Fibroblast of the conjunctiva (primary cell): ENCODE measurements around the gene ATP2C1.
"Not testable (repeated sequence)": the region's sequence is repeated elsewhere in the genome, so short reads cannot be mapped to it uniquely, and the experiment has no call there.

Source experiments
- DNase-seq: peaks from one replicate; pipeline ENCODE4 v3.0.0-alpha.2; 2010; ENCODE audit warnings: low read depth

Gene ATP2C1

DNA sequence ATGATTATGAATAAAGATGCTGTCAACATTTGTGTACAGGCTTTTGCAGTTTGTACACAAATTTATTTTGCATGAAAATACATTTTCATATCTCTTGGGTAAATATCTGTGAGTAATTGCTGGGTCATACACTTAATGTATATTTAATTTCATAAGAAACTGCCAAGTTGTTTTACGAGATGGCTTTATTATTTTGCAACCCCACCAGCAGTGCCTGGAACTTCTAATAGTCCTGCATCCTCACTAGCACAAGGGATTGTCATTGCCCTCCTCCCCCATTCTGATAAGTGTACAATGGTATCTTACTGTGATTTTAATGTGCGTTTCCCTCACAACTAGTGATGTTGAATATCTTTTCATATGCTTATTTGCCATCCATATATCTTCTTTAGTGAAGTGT lies 87.6 kb downstream of the ATP2C1 start:
- DNase-seq, result no peak

DNA sequence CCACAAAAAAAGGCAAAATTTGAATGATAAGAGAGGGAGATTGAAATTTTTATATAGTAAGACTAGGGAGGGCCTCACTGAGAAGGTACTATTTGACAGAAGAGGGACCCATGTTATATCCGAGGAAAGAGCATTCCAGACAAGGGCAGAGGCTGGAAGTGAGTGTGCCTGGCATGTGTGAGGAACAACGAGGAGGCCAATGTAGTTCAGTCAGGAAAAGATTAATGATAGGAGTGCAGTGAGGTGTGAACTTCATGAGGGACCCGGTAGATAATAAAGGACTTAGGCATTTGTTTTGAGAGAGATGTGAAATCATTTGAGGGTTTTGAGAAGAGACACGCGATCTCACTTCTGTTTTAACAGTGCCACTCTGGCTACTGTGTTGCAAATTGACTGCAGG lies 96.4 kb downstream of the ATP2C1 start:
- DNase-seq, result no peak

GRCh38 chr3:130991126-130991525 lies 97.2 kb downstream of the ATP2C1 start:
- no peak for DNase-seq

GRCh38 chr3:130992344-130992743 lies 98.5 kb downstream of the ATP2C1 start:
- DNase-seq, result no peak

- peak; percentile 9 for DNase-seq
These were observed 103.4 kb downstream of the ATP2C1 start for GRCh38 chr3:130997289-130997688.

DNA sequence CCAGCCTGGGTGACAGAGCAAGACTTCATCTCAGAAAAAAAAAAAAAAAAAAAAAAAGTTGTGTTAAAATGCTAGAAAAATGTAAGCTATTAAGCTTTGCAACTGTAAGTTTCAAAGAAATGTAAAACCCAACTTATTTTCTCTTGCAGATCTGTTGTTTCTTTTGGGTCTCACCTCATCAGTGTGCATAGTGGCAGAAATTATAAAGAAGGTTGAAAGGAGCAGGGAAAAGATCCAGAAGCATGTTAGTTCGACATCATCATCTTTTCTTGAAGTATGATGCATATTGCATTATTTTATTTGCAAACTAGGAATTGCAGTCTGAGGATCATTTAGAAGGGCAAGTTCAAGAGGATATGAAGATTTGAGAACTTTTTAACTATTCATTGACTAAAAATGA lies 107.2 kb downstream of the ATP2C1 start:
- no peak for DNase-seq

DNA sequence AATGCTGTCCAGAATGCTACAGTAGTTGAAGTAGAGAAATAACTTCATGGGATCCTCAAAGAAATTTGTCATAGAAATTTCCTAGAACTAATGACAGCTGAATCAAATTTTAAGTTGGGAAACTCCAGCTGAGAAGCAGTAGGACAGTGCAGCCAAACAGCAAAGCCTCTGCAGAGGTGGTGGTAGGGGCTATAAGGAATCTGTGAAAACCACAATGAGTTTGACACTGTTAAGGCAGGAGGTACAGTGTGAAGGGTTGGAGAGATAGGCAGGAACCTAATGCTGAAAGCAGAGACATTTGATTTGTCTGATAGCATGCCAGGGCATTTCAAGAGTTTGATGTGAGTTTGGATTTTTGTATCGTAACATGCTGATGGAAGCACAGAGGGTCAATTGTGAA lies 110.7 kb downstream of the ATP2C1 start:
- DNase-seq, result no peak

GRCh38 chr3:131007256-131007655 lies 113.4 kb downstream of the ATP2C1 start:
- DNase-seq, result no peak

GRCh38 chr3:131007782-131008181 lies 113.9 kb downstream of the ATP2C1 start:
- DNase-seq, result no peak

DNA sequence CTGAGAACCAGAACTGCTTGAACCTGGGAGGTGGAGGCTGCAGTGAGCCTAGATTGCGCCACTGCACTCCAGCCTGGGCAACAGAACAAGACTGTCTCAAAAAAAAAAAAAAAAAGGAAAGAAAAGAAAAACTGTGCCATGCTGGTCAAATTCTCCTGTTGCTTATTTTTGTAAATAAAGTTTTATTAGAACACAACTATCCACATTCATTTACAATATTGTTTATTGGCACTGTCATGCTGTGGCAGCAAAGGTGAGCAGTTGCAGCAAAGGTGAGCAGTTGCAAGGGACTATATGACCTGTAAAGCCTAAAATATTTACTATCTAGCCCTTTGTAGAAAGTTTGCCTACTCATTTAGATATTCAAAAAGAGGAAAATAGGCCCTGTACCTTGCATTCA lies 114.4 kb downstream of the ATP2C1 start:
- no peak for DNase-seq

GRCh38 chr3:131009698-131010097 lies 115.8 kb downstream of the ATP2C1 start:
- no peak for DNase-seq

DNA sequence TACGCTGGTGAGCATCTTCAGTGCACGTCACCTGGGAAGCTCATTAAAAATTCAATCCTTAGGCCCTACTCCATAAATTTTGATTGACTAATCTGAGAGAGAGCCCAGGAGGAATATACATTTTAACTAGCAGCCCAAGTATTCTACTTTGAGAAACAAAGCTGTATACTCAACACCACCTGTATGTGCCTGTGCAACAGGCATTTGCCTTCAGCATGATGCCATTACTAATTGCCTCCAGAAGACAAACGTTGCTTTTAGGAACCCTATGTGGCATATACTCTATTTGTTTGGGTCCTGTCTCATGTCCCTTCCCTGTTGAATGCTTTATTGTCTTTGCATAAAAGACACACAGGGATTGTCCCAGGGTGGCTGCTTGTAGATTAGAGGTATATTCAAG lies 125.1 kb downstream of the ATP2C1 start:
- no peak for DNase-seq

DNA sequence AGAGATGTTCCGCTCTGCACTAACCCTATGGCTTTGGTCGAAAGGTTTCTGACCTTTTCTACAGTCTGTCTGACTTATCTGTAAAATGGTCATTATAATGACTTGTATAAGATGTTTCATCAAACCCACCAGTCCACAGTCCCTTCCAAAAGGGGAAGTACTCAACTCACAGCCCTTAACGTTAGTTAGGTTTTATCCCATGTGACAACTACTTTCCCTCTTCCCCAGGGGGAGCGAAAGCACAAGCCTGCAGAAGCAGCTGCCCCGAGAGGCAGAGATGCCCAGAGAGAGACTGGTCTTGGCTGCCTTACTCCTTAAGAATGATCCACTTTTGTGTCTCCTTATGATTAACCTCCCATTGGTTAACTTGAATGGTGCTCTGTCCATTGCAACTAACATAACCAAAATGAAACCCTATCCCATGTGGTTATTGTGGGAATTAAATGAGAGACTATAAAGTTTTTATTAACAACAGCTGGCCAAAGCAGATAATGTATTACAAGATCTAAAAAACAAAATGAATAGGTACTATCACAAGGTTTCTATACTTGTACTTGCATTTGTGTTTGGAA lies 126.3 kb downstream of the ATP2C1 start:
- no peak for DNase-seq

- DNase-seq, result no peak
These were observed 131.7 kb downstream of the ATP2C1 start for GRCh38 chr3:131025539-131025938.

DNA sequence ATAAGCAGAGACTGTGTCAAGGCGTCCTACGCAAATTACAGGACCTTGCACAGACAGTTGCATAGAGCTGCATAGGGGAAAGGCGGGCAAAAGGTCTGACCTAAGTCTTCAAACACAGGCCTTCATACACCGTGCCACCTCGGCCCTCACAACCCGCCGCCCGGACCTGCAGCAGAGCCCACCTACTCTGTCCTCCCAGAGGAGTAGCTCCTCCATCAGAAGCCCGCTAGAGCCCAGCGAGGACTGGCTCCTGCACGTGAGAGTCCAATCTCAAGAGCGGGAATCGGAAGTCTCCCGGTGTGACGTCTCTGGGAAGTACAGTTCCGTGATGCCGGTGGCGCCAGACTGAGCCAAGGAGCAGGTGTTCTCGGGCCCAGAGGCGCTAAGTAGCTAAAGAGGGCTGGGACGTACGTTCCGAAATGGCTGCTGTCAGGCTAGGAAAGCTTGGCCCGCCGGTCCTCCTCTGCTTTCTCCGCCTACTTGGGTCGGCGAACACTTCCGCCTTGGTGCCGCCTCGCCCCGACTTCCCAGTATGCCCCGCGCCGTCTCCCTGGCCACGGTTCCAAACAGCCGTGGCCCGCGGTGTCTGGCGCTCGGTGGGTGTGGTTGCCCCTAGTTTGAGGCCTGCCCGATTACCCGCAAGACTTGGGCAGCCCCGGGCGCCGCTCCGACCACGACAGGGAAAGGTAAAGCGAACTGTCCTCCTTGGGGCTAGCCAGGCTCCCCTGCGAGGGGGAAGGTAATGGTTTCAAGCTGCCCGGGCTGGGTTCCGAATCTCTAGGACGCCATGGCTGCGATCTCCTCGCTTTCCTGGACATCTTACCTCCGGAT lies 132.7 kb downstream of the ATP2C1 start, which contains the start of the genes ASTE1 and NEK11:
Gene ASTE1, minus strand, starts transcription at position 505 of the 831 bp plus-strand sequence. CDS start 1,519 bp downstream, outside the sequence.
Gene NEK11, plus strand, starts transcription at position 557 of the 831 bp plus-strand sequence. CDS start 2,832 bp downstream, outside the sequence.
- peak; percentile 71 for DNase-seq

DNA sequence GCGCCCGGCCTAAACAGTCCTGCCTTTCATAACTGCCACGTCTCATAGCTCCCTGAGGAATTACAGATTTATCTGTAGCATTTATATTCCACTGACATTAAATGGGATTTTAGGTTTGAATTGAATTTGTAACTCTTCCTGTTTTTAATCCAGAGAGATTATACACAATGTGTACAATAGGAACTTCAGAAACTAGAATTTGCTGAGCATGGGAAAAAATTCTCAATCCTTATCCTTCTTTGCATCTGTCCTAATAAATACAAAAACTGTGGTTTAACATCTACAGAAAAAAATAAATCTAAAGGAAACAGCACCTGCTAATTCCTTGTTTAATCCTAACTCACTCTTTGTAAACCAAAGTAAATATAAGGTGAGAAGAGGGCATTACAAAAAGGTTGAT lies 135.0 kb downstream of the ATP2C1 start:
- no peak for DNase-seq

DNA sequence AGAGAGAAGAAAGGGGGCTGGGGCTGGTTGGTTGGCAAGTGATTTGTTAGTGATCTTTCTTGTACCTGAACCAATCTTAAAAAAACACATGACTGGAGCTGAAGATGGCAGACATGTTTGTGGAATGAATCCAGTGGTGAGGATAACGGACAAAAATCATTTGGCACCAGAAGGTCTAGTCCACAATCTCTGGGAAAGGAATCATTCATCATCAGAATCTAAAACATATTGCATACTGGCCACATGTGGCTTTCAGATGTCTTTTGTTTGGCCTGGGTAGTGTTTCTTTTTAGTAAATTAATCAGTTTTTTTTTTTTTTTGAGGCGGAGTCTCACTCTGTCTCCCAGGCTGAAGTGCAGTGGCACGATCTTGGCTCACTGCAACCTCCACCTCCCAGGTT lies 137.8 kb downstream of the ATP2C1 start:
- no peak for DNase-seq

GRCh38 chr3:131033480-131034080 lies 139.7 kb downstream of the ATP2C1 start:
- DNase-seq, result peak; percentile 32

DNA sequence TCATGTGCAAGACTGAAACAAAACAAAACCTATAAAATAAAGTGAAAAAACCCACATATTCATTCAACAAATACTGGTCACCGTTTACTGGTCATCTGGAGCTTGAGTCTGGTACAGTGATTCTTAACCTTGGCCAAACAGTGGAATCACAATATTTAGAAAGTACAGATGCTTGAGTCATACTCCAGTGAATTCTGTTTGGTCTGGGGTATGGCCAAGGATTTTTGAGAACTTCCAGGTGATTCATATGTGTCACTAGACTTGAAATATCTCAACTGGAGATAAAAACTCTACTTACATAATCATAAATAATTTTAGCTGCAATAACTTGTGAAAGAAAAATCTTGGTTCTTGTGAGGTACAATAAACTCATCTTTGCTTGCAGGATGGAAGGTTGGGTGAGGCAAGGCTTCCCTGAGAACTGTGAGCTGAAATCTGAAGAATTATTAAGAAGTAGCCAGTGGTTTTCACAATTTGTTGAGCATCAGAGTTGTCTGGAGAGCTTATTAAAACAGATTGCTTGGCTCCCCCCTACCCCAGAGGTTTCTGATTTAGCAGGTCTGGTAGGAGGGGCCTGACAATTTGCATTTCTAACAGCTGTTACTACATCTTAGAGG lies 142.4 kb downstream of the ATP2C1 start:
- no peak for DNase-seq

DNA sequence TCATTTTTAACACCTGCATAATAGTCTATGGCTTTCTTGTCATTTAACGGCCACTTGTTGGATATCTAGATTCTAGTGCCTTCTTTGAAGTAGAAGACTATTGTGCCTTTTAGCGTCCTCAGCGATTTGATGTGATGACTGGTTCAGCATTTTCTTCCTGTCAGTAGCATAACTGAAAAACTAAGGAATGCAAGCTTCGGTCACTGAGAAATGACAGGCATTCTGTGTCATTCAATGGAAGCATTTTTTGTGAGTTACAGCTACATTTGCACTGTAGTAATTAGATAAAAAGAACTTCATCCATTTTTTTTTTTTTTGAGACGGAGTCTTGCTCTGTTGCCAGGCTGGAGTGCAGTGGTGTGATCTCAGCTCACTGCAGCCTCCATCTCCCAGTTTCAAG lies 143.1 kb downstream of the ATP2C1 start:
- no peak for DNase-seq

DNA sequence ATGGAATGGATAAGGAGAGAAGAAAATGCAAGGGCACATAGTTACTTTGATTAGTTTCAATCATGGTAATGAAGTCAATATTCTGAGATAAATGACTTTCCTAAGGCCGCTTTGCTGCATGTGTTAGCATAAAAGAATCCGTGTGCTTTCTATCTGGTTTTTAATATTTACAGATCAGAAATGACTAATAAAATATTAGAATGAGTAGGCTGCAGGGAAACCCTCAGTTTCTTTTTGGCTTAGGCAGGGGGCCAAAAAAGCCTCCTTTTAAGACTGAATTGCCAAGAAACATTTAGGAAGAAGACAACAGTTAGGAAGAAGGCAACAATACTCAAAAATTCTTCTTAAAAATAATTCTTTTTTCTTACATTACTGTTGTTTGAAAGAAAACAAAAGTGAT lies 144.4 kb downstream of the ATP2C1 start:
- DNase-seq, result no peak

DNA sequence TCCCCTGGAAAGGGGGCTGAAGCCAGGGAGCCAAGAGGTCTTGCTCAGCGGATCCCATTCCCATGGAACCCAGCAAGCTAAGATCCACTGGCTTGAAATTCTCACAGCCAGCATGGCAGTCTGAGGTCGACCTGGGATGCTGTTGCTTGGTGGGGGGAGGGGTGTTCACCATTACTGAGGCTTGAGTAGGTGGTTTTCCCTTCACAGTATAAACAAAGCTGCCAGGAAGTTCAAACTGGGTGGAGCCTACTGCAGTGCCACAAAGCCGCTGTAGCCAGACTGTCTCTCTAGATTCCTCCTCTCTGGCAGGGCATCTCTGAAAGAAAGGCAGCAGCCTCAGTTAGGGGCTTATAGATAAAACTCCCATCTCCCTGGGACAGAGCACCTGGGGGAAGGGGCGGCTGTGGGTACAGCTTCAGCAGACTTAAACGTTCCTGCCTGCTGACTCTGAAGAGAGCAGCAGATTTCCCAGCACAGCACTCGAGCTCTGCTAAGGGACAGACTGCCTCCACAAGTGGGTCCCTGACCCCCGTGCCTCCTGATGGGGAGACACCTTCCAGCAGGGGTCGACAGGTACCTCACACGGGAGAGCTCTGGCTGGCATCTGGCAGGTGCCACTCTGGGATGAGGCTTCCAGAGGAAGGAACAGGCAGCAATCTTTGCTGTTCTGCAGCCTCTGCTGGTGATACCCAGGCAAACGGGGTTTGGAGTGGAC lies 148.5 kb downstream of the ATP2C1 start:
- DNase-seq, result not testable (repeated sequence)
